Measurements from ENCODE around the gene NFIC. TPM values are rescaled to one million over a fixed set of nuclear protein-coding genes. Genes with fewer than 3 reads are reported as not detected.
A peak's percentile ranks its signal among the peaks of the same experiment; 100 is the strongest.

NFIC gene
- total and polyA plus RNA-seq, 10 of the 15 experiments (the other 5 are each of a cell fraction or from before 2014, with no cell fraction given): 0.71 to 53.5 (median 10.2) TPM

DNA sequence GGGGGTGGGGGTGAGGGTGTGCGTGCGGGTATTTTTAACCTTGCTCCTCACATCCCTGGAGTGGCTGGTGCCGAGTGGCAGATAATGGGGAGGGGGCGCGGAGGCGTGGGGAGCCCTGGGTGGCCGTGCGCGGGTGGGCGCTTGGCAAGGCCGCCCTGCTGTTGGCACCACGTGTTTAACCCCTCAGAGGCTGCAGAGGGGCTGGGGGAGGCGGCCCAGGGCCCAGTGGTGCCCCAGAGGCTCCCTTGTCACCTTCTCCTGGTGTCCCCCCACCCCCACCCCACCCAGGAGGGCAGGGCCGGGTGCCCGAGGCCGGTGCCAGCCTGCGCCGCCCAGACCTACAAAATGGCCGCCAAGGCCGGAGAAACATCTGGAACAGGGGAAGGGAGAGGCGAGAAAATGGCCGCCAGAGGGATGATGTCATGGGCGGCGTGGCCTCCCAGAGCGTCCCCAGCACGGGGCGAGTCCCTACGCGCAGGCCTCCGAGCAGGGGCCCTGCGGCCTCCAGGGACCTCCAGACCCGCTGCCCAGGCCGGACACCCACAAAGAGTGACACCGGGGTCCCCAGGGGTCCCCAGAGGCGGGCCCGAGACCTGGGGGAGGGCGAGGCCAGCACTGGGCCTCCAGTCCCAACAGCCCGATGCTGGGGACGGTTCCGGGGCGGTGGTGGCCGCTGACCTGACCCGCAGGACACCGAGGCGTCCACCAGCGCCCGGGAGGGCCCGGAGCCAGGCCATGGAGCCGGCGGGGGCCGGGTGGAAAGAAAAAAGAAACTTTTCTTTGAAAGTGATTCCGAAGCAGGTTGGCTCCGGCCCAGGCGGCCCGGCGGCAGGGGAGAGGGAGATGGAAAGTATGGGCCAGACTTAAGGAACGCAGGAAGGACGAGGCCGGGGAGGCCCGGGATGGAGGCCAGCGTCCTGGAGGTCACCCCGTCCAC, 38.2 kb downstream of the NFIC start:
- CTCF ChIA-PET: no interaction called here
- FAIRE-seq: no peak
- no peak overlapping the region for H3K9ac ChIP-seq (ENCODE audit: control insufficient read depth, insufficient read depth, low read length)

DNA sequence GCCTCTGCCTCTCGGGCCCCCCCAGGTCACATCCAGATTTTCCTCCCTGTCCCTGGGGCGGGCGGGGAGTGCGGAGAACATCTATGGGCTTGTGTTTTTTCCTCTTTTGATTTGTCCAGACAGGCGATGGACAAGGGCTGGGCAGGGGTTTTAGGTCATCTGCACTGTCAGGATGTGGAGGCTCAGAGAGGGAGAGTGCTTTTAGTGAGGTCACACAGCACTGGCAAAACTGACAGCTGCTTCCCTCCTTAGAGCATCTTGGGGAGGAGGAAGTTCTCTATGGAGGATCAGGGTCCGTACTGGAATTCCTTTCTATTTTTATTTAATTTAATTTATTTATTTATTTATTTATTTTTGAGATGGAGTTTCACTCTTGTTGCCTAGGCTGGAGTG, 38.9 kb downstream of the NFIC start:
- no peak for FAIRE-seq
- no peaks in the 10 kb centered on the region for H3K27me3 ChIP-seq (replicated peaks in 1 of 2; ENCODE audit: control insufficient read depth in 2 of 2, insufficient read depth in 2 of 2, low read length in 1 of 2)
- ChIA-PET SMC1A (ENCODE audit: uncharacterized antibody, unreplicated experiment) (no interaction called here), RAD21 (ENCODE audit: unreplicated experiment) (no interaction called here), POLR2A (no interaction called here), CTCF (no interaction called here)
- no peak overlapping the region for H3K4me2 ChIP-seq (ENCODE audit: control insufficient read depth, insufficient read depth)
- no peak overlapping the region for H3K27ac ChIP-seq (ENCODE audit: control insufficient read depth, insufficient read depth)
- DNase-seq (ENCODE audit: low read depth, low spot score): no peak
- no peak overlapping the region for H3K4me3 ChIP-seq
- BruUV-seq (replicated peaks): no TSS peak
- no peak for ATAC-seq
- in situ Hi-C loops (cut with MboI): no loop called here
- no peaks in the 10 kb centered on the region for H3K4me1 ChIP-seq (ENCODE audit: control insufficient read depth, insufficient read depth, low read length)
- intact Hi-C loops (cut with micrococcal nuclease; ENCODE audit: unreplicated experiment): no loop called here
- H4K20me1 ChIP-seq (ENCODE audit: control insufficient read depth, insufficient read depth): no peaks in the 10 kb centered on the region
- H3K36me3 ChIP-seq (ENCODE audit: control insufficient read depth in 2 of 2, insufficient read depth in 2 of 2, low read length in 1 of 2): peaks cover 9 to 15% of the 10 kb centered on the region in 2 experiments
- TF ChIP-seq SMAD5 (IDR thresholded peaks at IDR 0.05; ENCODE audit: low read depth) (no peak), TCF12 (IDR thresholded peaks at IDR 0.05; ENCODE audit: low read depth, low read length) (no peak), MTA3 (IDR thresholded peaks at IDR 0.05; ENCODE audit: borderline replicate concordance, low read length) (no peak)
- TF ChIP-seq, protein P1, sequence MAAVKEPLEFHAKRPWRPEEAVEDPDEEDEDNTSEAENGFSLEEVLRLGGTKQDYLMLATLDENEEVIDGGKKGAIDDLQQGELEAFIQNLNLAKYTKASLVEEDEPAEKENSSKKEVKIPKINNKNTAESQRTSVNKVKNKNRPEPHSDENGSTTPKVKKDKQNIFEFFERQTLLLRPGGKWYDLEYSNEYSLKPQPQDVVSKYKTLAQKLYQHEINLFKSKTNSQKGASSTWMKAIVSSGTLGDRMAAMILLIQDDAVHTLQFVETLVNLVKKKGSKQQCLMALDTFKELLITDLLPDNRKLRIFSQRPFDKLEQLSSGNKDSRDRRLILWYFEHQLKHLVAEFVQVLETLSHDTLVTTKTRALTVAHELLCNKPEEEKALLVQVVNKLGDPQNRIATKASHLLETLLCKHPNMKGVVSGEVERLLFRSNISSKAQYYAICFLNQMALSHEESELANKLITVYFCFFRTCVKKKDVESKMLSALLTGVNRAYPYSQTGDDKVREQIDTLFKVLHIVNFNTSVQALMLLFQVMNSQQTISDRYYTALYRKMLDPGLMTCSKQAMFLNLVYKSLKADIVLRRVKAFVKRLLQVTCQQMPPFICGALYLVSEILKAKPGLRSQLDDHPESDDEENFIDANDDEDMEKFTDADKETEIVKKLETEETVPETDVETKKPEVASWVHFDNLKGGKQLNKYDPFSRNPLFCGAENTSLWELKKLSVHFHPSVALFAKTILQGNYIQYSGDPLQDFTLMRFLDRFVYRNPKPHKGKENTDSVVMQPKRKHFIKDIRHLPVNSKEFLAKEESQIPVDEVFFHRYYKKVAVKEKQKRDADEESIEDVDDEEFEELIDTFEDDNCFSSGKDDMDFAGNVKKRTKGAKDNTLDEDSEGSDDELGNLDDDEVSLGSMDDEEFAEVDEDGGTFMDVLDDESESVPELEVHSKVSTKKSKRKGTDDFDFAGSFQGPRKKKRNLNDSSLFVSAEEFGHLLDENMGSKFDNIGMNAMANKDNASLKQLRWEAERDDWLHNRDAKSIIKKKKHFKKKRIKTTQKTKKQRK (IDR thresholded peaks at IDR 0.05; ENCODE audit: low read depth, low read length): no peak
- TF ChIP-seq, protein P2, sequence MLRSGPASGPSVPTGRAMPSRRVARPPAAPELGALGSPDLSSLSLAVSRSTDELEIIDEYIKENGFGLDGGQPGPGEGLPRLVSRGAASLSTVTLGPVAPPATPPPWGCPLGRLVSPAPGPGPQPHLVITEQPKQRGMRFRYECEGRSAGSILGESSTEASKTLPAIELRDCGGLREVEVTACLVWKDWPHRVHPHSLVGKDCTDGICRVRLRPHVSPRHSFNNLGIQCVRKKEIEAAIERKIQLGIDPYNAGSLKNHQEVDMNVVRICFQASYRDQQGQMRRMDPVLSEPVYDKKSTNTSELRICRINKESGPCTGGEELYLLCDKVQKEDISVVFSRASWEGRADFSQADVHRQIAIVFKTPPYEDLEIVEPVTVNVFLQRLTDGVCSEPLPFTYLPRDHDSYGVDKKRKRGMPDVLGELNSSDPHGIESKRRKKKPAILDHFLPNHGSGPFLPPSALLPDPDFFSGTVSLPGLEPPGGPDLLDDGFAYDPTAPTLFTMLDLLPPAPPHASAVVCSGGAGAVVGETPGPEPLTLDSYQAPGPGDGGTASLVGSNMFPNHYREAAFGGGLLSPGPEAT (IDR thresholded peaks at IDR 0.05; ENCODE audit: low read depth): no peak
- H3K9me3 ChIP-seq (replicated peaks; ENCODE audit: control insufficient read depth, insufficient read depth, low read length): no peaks in the 10 kb centered on the region; the same call in 2 of the 3 replicates
- no peak overlapping the region for H3K9ac ChIP-seq (ENCODE audit: control insufficient read depth, insufficient read depth, low read length)
- WGBS (ENCODE audit: insufficient coverage, insufficient replicate concordance, low lambda C conversion rate, missing lambda C conversion rate): 85% methylated on average over 6 of the region's 6 CpGs
- peaks cover 12% of the 10 kb centered on the region for H3K79me2 ChIP-seq (ENCODE audit: control insufficient read depth, insufficient read depth, low read length)
- no peak overlapping the region for H2AFZ ChIP-seq (ENCODE audit: control insufficient read depth, low read depth, low read length)

More for the DNA sequence above, 38.2 kb downstream of the NFIC start:
- 89% methylated on average over 40 of the region's 62 CpGs for WGBS (ENCODE audit: insufficient coverage, insufficient replicate concordance, low lambda C conversion rate, missing lambda C conversion rate)
- Histone ChIP-seq H3K4me3 (no peak overlapping the region), H3K9me3 (replicated peaks; ENCODE audit: control insufficient read depth, insufficient read depth, low read length) (no peaks in the 10 kb centered on the region; the same call in 2 of the 3 replicates), H3K27ac (ENCODE audit: control insufficient read depth, insufficient read depth) (no peak overlapping the region), H4K20me1 (ENCODE audit: control insufficient read depth, insufficient read depth) (no peaks in the 10 kb centered on the region), H3K4me1 (ENCODE audit: control insufficient read depth, insufficient read depth, low read length) (no peaks in the 10 kb centered on the region), H3K79me2 (ENCODE audit: control insufficient read depth, insufficient read depth, low read length) (peaks cover 12% of the 10 kb centered on the region), H3K36me3 (ENCODE audit: control insufficient read depth in 2 of 2, insufficient read depth in 2 of 2, low read length in 1 of 2) (peaks cover 9 to 14% of the 10 kb centered on the region in 2 experiments), H3K27me3 (replicated peaks in 1 of 2; ENCODE audit: control insufficient read depth in 2 of 2, insufficient read depth in 2 of 2, low read length in 1 of 2) (no peaks in the 10 kb centered on the region), H3K4me2 (ENCODE audit: control insufficient read depth, insufficient read depth) (no peak overlapping the region), H2AFZ (ENCODE audit: control insufficient read depth, low read depth, low read length) (no peak overlapping the region)
- intact Hi-C loops (cut with micrococcal nuclease; ENCODE audit: unreplicated experiment) (no loop called here), in situ Hi-C loops (cut with MboI) (no loop called here)
- TF ChIP-seq MYB (IDR thresholded peaks at IDR 0.05; ENCODE audit: borderline replicate concordance, low read depth, low read length): no peak
- TF ChIP-seq SIX5 (IDR thresholded peaks at IDR 0.05; ENCODE audit: low read depth, low read length, severe bottlenecking): no peak
- TF ChIP-seq BACH1 (IDR thresholded peaks at IDR 0.05; ENCODE audit: borderline replicate concordance): no peak
- TF ChIP-seq NR2F1 (conservative IDR thresholded peaks at IDR 0.05): no peak
- TF ChIP-seq YY1 (IDR thresholded peaks at IDR 0.05; ENCODE audit: low read depth, low read length): peak; percentile 75
- TF ChIP-seq STAT3 (IDR thresholded peaks at IDR 0.05; ENCODE audit: low read depth, low read length): no peak
- no peak for TF ChIP-seq RUNX3 (IDR thresholded peaks at IDR 0.05; ENCODE audit: low read length)
- RAD21 ChIA-PET (ENCODE audit: unreplicated experiment): no interaction called here
- POLR2A ChIA-PET: no interaction called here
- DNase-seq (ENCODE audit: low read depth, low spot score): no peak
- SMC1A ChIA-PET (ENCODE audit: uncharacterized antibody, unreplicated experiment): no interaction called here
- BruUV-seq (replicated peaks): no TSS peak
- no peak for ATAC-seq
